ENCODE data around the gene EPS8L3.

DNA sequence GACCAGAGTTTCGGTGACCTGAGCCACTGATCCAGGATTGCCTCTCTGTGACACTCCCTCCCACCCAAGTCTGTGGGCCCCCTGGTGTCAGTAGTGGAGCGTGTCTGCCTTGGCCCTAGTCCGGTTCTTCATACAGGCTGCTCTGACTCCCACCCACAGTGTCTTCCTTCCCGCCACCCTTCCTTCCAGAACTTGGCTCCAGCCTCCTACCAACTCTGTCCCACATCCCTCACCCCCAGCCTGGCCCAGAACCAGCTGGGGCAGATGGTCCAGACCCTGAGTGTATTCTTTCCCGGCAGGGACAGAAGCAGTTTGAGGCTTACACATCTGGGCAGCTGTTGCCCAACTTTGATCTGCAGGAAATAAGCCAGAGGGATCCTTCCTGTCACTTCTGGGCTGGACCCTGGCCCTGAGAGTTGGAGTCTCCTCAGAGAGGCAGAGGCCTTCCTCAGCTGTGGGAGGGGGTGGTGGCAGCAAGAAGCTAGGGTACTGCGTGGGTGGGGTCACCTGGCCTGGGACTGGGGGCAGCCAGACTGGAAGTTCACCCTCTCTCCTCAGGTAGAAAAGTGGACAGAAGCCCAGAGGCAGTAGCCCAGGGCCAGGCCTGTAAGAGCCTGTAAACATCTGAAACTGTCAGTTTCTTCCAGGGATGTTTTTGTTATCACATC lies 43.1 kb upstream of the EPS8L3 start:
- TF ChIP-seq CTCF (IDR thresholded peaks at IDR 0.05 in 4 of 5, conservative IDR thresholded peaks at IDR 0.05 in 1 of 5) = no peak
- TF ChIP-seq POLR2A (IDR thresholded peaks at IDR 0.05) = no peak
